Adrenal gland (tissue), 19 donors: Measurements from ENCODE around the gene IST1. TPM values are rescaled to one million over a fixed set of nuclear protein-coding genes. Genes with fewer than 3 reads are reported as not detected.
A peak's percentile ranks its signal among the peaks of the same experiment; 100 is the strongest.

ENCODE experiments used
- DNase-seq, 7 donors: peaks; one replicate each; pipeline ENCODE4 v3.0.0-alpha.2; 2019 to 2020
- H3K27ac ChIP-seq, 5 donors: fragments of 200-600 bp; sonication (generic) in 4 of 5; 1 replicate in 3 of 5; 2 replicates in 2 of 5; pipeline versions ENCODE4 v1.5.1 to v1.8.0; 2016 to 2020; ENCODE audit warnings: mild to moderate bottlenecking in 1 of 5
- H3K27me3 ChIP-seq: fragments of 200-600 bp; 2 replicates; pipeline ENCODE4 v1.8.0; 2021
- H3K36me3 ChIP-seq, 2 donors: fragments of 200-600 bp; replicated peaks in 1 of 2; 1 replicate in 1 of 2; 2 replicates in 1 of 2; pipeline versions ENCODE4 v1.5.1 to v1.8.0; 2018 to 2022
- H3K4me1 ChIP-seq, 2 donors: fragments of 200-600 bp; replicated peaks in 1 of 2; 1 replicate in 1 of 2; 2 replicates in 1 of 2; pipeline versions ENCODE4 v1.5.1 to v1.8.0; 2018 to 2021
- H3K4me3 ChIP-seq, 4 donors: fragments of 200-600 bp; sonication (generic) in 3 of 4; one replicate each; pipeline ENCODE4 v1.5.1; 2016 to 2018
- H3K9me3 ChIP-seq, 3 donors: fragments of 200-600 bp; sonication (generic) in 1 of 3; replicated peaks in 1 of 3; 1 replicate in 2 of 3; 2 replicates in 1 of 3; pipeline versions ENCODE4 v1.5.1 to v1.8.0; 2016 to 2021
- CTCF ChIP-seq, 6 experiments: fragments of 450-650 bp in 4 of 6; fragments of 200-600 bp in 2 of 6; sonication (generic) in 1 of 6; IDR thresholded peaks; 1 replicate in 5 of 6; 2 replicates in 1 of 6; pipeline versions ENCODE4 v1.5.1 to v1.8.0; 2016 to 2021; ENCODE audit warnings: antibody characterized with exemption in 6 of 6, mild to moderate bottlenecking in 2 of 6, moderate library complexity in 1 of 6
- POLR2A ChIP-seq, 2 donors: fragments of 450-650 bp; IDR thresholded peaks; one replicate each; pipeline ENCODE4 v1.6.1; 2017; ENCODE audit warnings: antibody characterized with exemption in 2 of 2, mild to moderate bottlenecking in 2 of 2, moderate library complexity in 1 of 2
- WGBS, 4 donors: extraction: QIAGEN DNeasy Blood & Tissue Kit in 2 of 4; methylation state at CpG; one replicate each; pipeline versions ENCODE4 v1.1.5 to v1.1.7; 2013 to 2017; 5-methylcytosine and 5-hydroxymethylcytosine counted together
- intact Hi-C, 2 donors: fragments of 100-400 bp; cut with DNase I; formaldehyde crosslinking; loops; one replicate each; pipeline versions ENCODE4 v1.14.1 to v1.15.0; 2022 to 2023
- long read RNA-seq, 10 donors: library from polyadenylated mRNA in 3 of 10; unstranded in 2 of 10; stranded (forward) in 1 of 10; transcript quantifications; one replicate each; pipeline ENCODE4 v2.0.0 and lab custom pipeline, GENCODE V29; 2021 to 2026
- polyA plus RNA-seq, 3 donors: library from polyadenylated mRNA; stranded (reverse); fragments of 200-250 nt in 2 of 3; fragments of 350-450 nt in 1 of 3; fragmentation: Illumina TruSeq in 1 of 3; extraction: RNeasy Lipid Tissue Mini Kit (QIAGEN cat#74804) in 1 of 3; gene quantifications; one replicate each; pipeline ENCODE4 v1.2.3, GENCODE V29; 2013 to 2014
- total RNA-seq, 9 donors: library from RNA; depleted of rRNA in 4 of 9; stranded (reverse); fragments of >200 nt in 4 of 9; fragments of 120-200 nt in 1 of 9; fragmentation: NEBNext Ultra II Directional in 1 of 9; extraction: Animal tissue kit (Norgen Biotek cat#: 25700) in 1 of 9; gene quantifications; one replicate each; pipeline versions ENCODE4 v1.1.0 to v1.2.4, GENCODE V29; 2013 to 2023
- donor health status: healthy with polysubstance abuse.
- donor health status: Bipolar disorder and iron deficiency.
- donor health status: DM: yes; HTN: yes; CAD: no.
- donor health status: DM: no; HTN: no; CAD: no.
- donor health status: DM: no; HTN: no; CAD: no.
- donor health status: DM: yes; HTN: yes; CAD: no.

The IST1 gene
- 100 to 1,000 TPM; 138 to 213 (median 196) TPM for total RNA-seq
- 100 to 1,000 TPM; 125 to 188 (median 146) TPM for polyA plus RNA-seq
- long read RNA-seq, donor 1, full-length matches to known transcripts, result 30 of 30 reads
- long read RNA-seq, donor 1, partial matches to known transcripts, result 0 of 30 reads
- long read RNA-seq, donor 1, other reads (novel, unspliced or antisense), result 0 of 30 reads
- long read RNA-seq, donor 2, full-length matches to known transcripts, result 23 of 56 reads
- long read RNA-seq, donor 2, partial matches to known transcripts, result 33 of 56 reads
- long read RNA-seq, donor 2, other reads (novel, unspliced or antisense), result 0 of 56 reads
- long read RNA-seq, donor 3, full-length matches to known transcripts, result 16 of 16 reads
- long read RNA-seq, donor 3, partial matches to known transcripts, result 0 of 16 reads
- long read RNA-seq, donor 3, other reads (novel, unspliced or antisense), result 0 of 16 reads
- long read RNA-seq, donor 4, full-length matches to known transcripts, result 53 of 71 reads
- long read RNA-seq, donor 4, partial matches to known transcripts, result 2 of 71 reads
- long read RNA-seq, donor 4, other reads (novel, unspliced or antisense), result 16 of 71 reads
- long read RNA-seq, donor 5, full-length matches to known transcripts, result 119 of 187 reads
- long read RNA-seq, donor 5, partial matches to known transcripts, result 18 of 187 reads
- long read RNA-seq, donor 5, other reads (novel, unspliced or antisense), result 50 of 187 reads
- long read RNA-seq, donor 6, full-length matches to known transcripts, result 48 of 57 reads
- long read RNA-seq, donor 6, partial matches to known transcripts, result 0 of 57 reads
- long read RNA-seq, donor 6, other reads (novel, unspliced or antisense), result 9 of 57 reads
- long read RNA-seq, donor 7, full-length matches to known transcripts, result 7 of 12 reads
- long read RNA-seq, donor 7, partial matches to known transcripts, result 5 of 12 reads
- long read RNA-seq, donor 7, other reads (novel, unspliced or antisense), result 0 of 12 reads
- long read RNA-seq, donor 8, full-length matches to known transcripts, result 28 of 46 reads
- long read RNA-seq, donor 8, partial matches to known transcripts, result 12 of 46 reads
- long read RNA-seq, donor 8, other reads (novel, unspliced or antisense), result 6 of 46 reads
- long read RNA-seq, donor 9, full-length matches to known transcripts, result 17 of 17 reads
- long read RNA-seq, donor 9, partial matches to known transcripts, result 0 of 17 reads
- long read RNA-seq, donor 9, other reads (novel, unspliced or antisense), result 0 of 17 reads
- long read RNA-seq, donor 10, full-length matches to known transcripts, result 14 of 14 reads
- long read RNA-seq, donor 10, partial matches to known transcripts, result 0 of 14 reads
- long read RNA-seq, donor 10, other reads (novel, unspliced or antisense), result 0 of 14 reads

GRCh38 chr16:71894921-71895678 is at the start of gene IST1:
TSS of gene IST1 (plus strand) at chr16:71895531. CDS start at chr16:71915641, 20,110 bp downstream.
- no peaks in the 10 kb centered on the region for H3K9me3 ChIP-seq
- intact Hi-C loops, result no loop called here
- no peaks in the 10 kb centered on the region for H3K36me3 ChIP-seq
- TF ChIP-seq POLR2A (IDR thresholded peaks at IDR 0.05) (peak; percentile 88 to 94), CTCF (IDR thresholded peaks at IDR 0.05) (peak in 3 of 6 experiments; percentile 2 to 29 (median 9))
- H3K4me1 ChIP-seq, result peaks cover 15 to 41% of the 10 kb centered on the region in 2 donors
- peak within 1 kb of the TSS; percentile 94 to 100 (median 99) for H3K27ac ChIP-seq
- 0 to 1% (median 0%) methylated on average over 19 to 67 of the region's 67 CpGs for WGBS, 4 donors
- peak within 1 kb of the TSS; percentile 59 to 89 (median 83) for H3K4me3 ChIP-seq
- DNase-seq, result peak; percentile 98 to 99 (median 99)
- no peaks in the 10 kb centered on the region for H3K27me3 ChIP-seq

- H3K4me3 ChIP-seq, result peak within 1 kb of the TSS; percentile 80 to 94 (median 86)
- no peaks in the 10 kb centered on the region for H3K27me3 ChIP-seq
- H3K9me3 ChIP-seq, result no peaks in the 10 kb centered on the region
- WGBS, 4 donors, result 0 to 4% (median 1%) methylated on average over 8 to 62 of the region's 62 CpGs
- H3K36me3 ChIP-seq, result peaks cover 0 to 29% of the 10 kb centered on the region in 2 donors
- intact Hi-C loops, result no loop called here
- DNase-seq, result peak; percentile 90 to 94 (median 93)
- peak within 1 kb of the TSS; percentile 66 to 84 (median 81) for H3K27ac ChIP-seq
- TF ChIP-seq POLR2A (IDR thresholded peaks at IDR 0.05) (peak; percentile 69 to 86), CTCF (IDR thresholded peaks at IDR 0.05) (peak in 1 of 6 experiments; percentile 13)
- peaks cover 5 to 15% of the 10 kb centered on the region in 2 donors for H3K4me1 ChIP-seq
Measured at GRCh38 chr16:71845639-71846430, 49.5 kb upstream of the IST1 start, which contains the start of gene ATXN1L. TSS of gene ATXN1L (plus strand) at chr16:71845976. CDS start at chr16:71849741, 3,765 bp downstream.

- peak in 4 of 7 donors; percentile 17 to 53 (median 26) for DNase-seq
- intact Hi-C loops, result no loop called here
Measured at GRCh38 chr16:71846431-71846830, 48.9 kb upstream of the IST1 start.

More at GRCh38 chr16:71846431-71846830, 48.9 kb upstream of the IST1 start:
- 0 to 1% (median 1%) methylated on average over 10 to 20 of the region's 20 CpGs for WGBS, 4 donors
- H3K27ac ChIP-seq, result peak overlapping the region in 4 of 5 donors; percentile 66 to 84 (median 82)
- peaks cover 5 to 15% of the 10 kb centered on the region in 2 donors for H3K4me1 ChIP-seq
- peaks cover 0 to 35% of the 10 kb centered on the region in 2 donors for H3K36me3 ChIP-seq
- no peaks in the 10 kb centered on the region for H3K27me3 ChIP-seq
- TF ChIP-seq CTCF (IDR thresholded peaks at IDR 0.05) (no peak), POLR2A (IDR thresholded peaks at IDR 0.05) (no peak)
- no peaks in the 10 kb centered on the region for H3K9me3 ChIP-seq
- H3K4me3 ChIP-seq, result peak overlapping the region; percentile 80 to 94 (median 86)
